IMR-90 (cell line): ENCODE data around the gene NFKB1. TPM values are rescaled to one million over a fixed set of nuclear protein-coding genes. Genes with fewer than 3 reads are reported as not detected.

Experiments
- ATAC-seq: fragments of 200-7000 bp; cut with Tn5 transposase; 2 replicates; pipeline ENCODE4 v1.9.1; 2020; ENCODE audit warnings: low read depth, mild to moderate bottlenecking, moderate library complexity
- BruUV-seq: library from RNA; stranded (reverse); fragments of 400-500 nt; replicated peaks from 2 replicates; lab custom pipeline; 2021; lab: Mats Ljungman, UMichigan
- CTCF ChIA-PET: fragments of 300-600 bp; formaldehyde crosslinking; extraction: SDS; loops from one replicate; lab custom pipeline; 2021; ENCODE audit warnings: antibody characterized with exemption; lab: Yijun Ruan, JAX
- POLR2A ChIA-PET: fragments of 300-600 bp; sonication (Branson Sonifier 250); formaldehyde crosslinking; loops from one replicate; lab custom pipeline; 2022; ENCODE audit warnings: antibody characterized with exemption; ENCODE audit not compliant: unreplicated experiment; lab: Charles Lee
- DNase-seq: peaks from one replicate; pipeline ENCODE4 v3.0.0; 2013
- H2AFZ ChIP-seq: replicated peaks from 2 replicates; pipeline ENCODE3; 2013; ENCODE audit warnings: low read length, mild to moderate bottlenecking; ENCODE audit not compliant: poor library complexity
- H2AK5ac ChIP-seq: 2 replicates; pipeline ENCODE4 v1.6.1; 2013; ENCODE audit warnings: low read depth, low read length, inconsistent platforms
- H2AK9ac ChIP-seq: replicated peaks from 2 replicates; pipeline ENCODE3; 2013; ENCODE audit warnings: mild to moderate bottlenecking, low read depth, low read length, moderate library complexity; ENCODE audit not compliant: poor library complexity
- H2BK120ac ChIP-seq: 2 replicates; pipeline ENCODE4 v1.6.1; 2013; ENCODE audit warnings: low read depth, low read length, inconsistent platforms
- H2BK15ac ChIP-seq: 3 replicates; pipeline ENCODE4 v1.6.1; 2013; ENCODE audit warnings: low read depth, low read length, inconsistent platforms
- H2BK20ac ChIP-seq: 2 replicates; pipeline ENCODE4 v1.6.1; 2013; ENCODE audit warnings: low read depth, mild to moderate bottlenecking, inconsistent platforms, low read length, moderate library complexity
- H2BK5ac ChIP-seq: 2 replicates; pipeline ENCODE4 v1.6.1; 2013; ENCODE audit warnings: mild to moderate bottlenecking, low read depth, low read length, inconsistent platforms; ENCODE audit not compliant: poor library complexity, severe bottlenecking
- H3K14ac ChIP-seq: replicated peaks from 2 replicates; pipeline ENCODE4 v1.6.1; 2013; ENCODE audit warnings: low read depth, low read length, inconsistent platforms
- H3K18ac ChIP-seq: 2 replicates; pipeline ENCODE4 v1.6.1; 2013; ENCODE audit warnings: low read depth, low read length, control low read depth
- H3K23ac ChIP-seq: 2 replicates; pipeline ENCODE4 v1.6.1; 2013; ENCODE audit warnings: low read depth, low read length, inconsistent platforms
- H3K27ac ChIP-seq: 2 replicates; pipeline ENCODE4 v1.5.1; 2013; ENCODE audit warnings: mild to moderate bottlenecking, control low read depth, low read length; ENCODE audit not compliant: insufficient read depth
- H3K27me3 ChIP-seq: 2 replicates; pipeline ENCODE4 v1.6.1; 2013; ENCODE audit warnings: low read length; ENCODE audit not compliant: control insufficient read depth, insufficient read depth
- H3K36me3 ChIP-seq: 2 replicates; pipeline ENCODE4 v1.6.1; 2013; ENCODE audit warnings: low read length, mixed read lengths; ENCODE audit not compliant: control insufficient read depth, insufficient read depth
- H3K4ac ChIP-seq: 2 replicates; pipeline ENCODE4 v1.6.1; 2013; ENCODE audit warnings: low read depth, low read length, inconsistent platforms
- H3K4me1 ChIP-seq: 2 replicates; pipeline ENCODE4 v1.6.1; 2013; ENCODE audit warnings: low read length, mixed read lengths; ENCODE audit not compliant: control insufficient read depth, insufficient read depth
- H3K4me2 ChIP-seq: 2 replicates; pipeline ENCODE4 v1.6.1; 2013; ENCODE audit warnings: low read depth, mild to moderate bottlenecking, control low read depth, low read length, moderate library complexity
- H3K4me3 ChIP-seq: 2 replicates; pipeline ENCODE4 v1.5.1; 2013; ENCODE audit warnings: low read depth, mild to moderate bottlenecking, control low read depth, low read length, moderate library complexity; ENCODE audit not compliant: insufficient read depth
- H3K56ac ChIP-seq: 2 replicates; pipeline ENCODE4 v1.6.1; 2013; ENCODE audit warnings: low read length, inconsistent platforms; ENCODE audit not compliant: insufficient read depth; ENCODE audit errors: extremely low read depth
- H3K79me1 ChIP-seq, 2 experiments: 2 replicates each; pipeline ENCODE4 v1.6.1; 2013; ENCODE audit warnings: low read length in 2 of 2, inconsistent platforms in 1 of 2, low read depth in 1 of 2
- H3K9ac ChIP-seq: 2 replicates; pipeline ENCODE4 v1.6.1; 2013; ENCODE audit warnings: low read depth, low read length, control low read depth
- H3K9me1 ChIP-seq: 2 replicates; pipeline ENCODE4 v1.6.1; 2013; ENCODE audit warnings: low read length, inconsistent platforms; ENCODE audit not compliant: insufficient read depth
- H3K9me3 ChIP-seq: 2 replicates; pipeline ENCODE4 v1.6.1; 2013; ENCODE audit warnings: low read length; ENCODE audit not compliant: control insufficient read depth, insufficient read depth
- H4K20me1 ChIP-seq: 2 replicates; pipeline ENCODE4 v1.6.1; 2013; ENCODE audit warnings: low read length, inconsistent platforms; ENCODE audit not compliant: insufficient read depth
- H4K5ac ChIP-seq: 2 replicates; pipeline ENCODE4 v1.6.1; 2013; ENCODE audit warnings: mild to moderate bottlenecking, low read depth, low read length, control low read depth
- H4K8ac ChIP-seq, 2 experiments: 2 replicates each; pipeline ENCODE4 v1.6.1; 2013; ENCODE audit warnings: low read depth in 2 of 2, low read length in 2 of 2, control low read depth in 1 of 2, inconsistent platforms in 1 of 2
- H4K91ac ChIP-seq: 2 replicates; pipeline ENCODE4 v1.6.1; 2013; ENCODE audit warnings: low read depth, low read length, inconsistent platforms; ENCODE audit not compliant: insufficient read depth
- RFX5 ChIP-seq: IDR thresholded peaks from 2 replicates; pipeline ENCODE4 v1.8.0; 2012; ENCODE audit warnings: low read depth, mild to moderate bottlenecking, low read length, moderate library complexity
- WGBS, 2 experiments: methylation state at CpG; one replicate each; pipeline versions ENCODE4 v1.1.5 to v1.1.7; 2013; ENCODE audit warnings: missing lambda C conversion rate in 2 of 2; ENCODE audit not compliant: insufficient read length in 1 of 2; ENCODE audit errors: extremely low coverage in 2 of 2; 5-methylcytosine and 5-hydroxymethylcytosine counted together
- dilution Hi-C: fragments of 300-500 bp; cut with HindIII; formaldehyde crosslinking; loops from one replicate; pipeline ENCODE4 v1.14.3; 2018; ENCODE audit warnings: low sequenced_read_pairs; ENCODE audit not compliant: unreplicated experiment
- in situ Hi-C: fragments of 300-500 bp; cut with MboI; formaldehyde crosslinking; loops from 3 replicates; pipeline ENCODE4 v1.14.3; 2019; ENCODE audit warnings: low sequenced_read_pairs, inconsistent platforms, mixed read lengths
- intact Hi-C: fragments of 100-400 bp; cut with micrococcal nuclease; formaldehyde crosslinking; loops from 2 replicates; pipeline ENCODE4 v1.10.0; 2022
- polyA plus RNA-seq, 3 experiments: library from polyadenylated mRNA; depleted of rRNA; stranded (reverse); fragments of >200 nt; gene quantifications; 2 replicates each; pipeline ENCODE4 v1.2.3, GENCODE V29; 2012; ENCODE audit warnings: low replicate concordance in 1 of 3
- total RNA-seq: library from RNA; depleted of rRNA; stranded (reverse); fragments of >200 nt; gene quantifications from 2 replicates; pipeline ENCODE4 v1.2.3, GENCODE V29; 2012

Gene NFKB1
- total and polyA plus RNA-seq, 2 of the 4 experiments (the other 2 are of a cell fraction): 19.8 to 24.6 TPM

DNA sequence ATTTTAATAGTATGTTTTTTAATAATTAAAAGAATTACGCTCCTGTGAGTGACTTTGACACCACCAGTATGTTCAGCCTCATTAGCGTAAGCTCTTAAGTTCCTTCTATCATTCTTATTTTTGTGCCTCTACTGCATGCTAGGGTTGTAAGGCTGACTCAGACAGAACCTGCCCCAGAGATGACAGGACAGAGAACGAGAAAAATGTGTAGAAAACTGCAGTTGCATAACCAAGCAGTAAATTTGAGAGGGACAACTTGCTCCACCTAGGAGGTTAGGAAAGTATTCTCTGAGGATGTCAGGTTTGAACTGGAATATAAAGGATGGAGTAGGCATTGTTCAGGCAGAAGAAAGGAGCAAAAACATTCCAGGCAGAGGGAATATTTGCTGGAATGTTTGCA is 98.7 kb downstream of the NFKB1 start:
- H3K9me1 ChIP-seq: peaks cover 8% of the 10 kb centered on the region
- in situ Hi-C loops (loop anchor here (10.0 kb wide), 1 partner anchor 155 kb away; no protein-coding TSS in a partner anchor), dilution Hi-C loops (loop anchor here (25.0 kb wide), 1 partner anchor 412 kb away; the partner anchor contains the start of gene SLC9B1), intact Hi-C loops (loop anchor here (10.0 kb wide), 1 partner anchor 95 kb away; the partner anchor contains the start of gene NFKB1)
- no peak overlapping the region for H3K9ac ChIP-seq
- no peak overlapping the region for H3K56ac ChIP-seq
- H2AFZ ChIP-seq: no peak overlapping the region
- BruUV-seq: no TSS peak
- no peak for TF ChIP-seq RFX5
- no peak overlapping the region for H2BK5ac ChIP-seq
- no peak overlapping the region for H3K4me3 ChIP-seq
- no peak overlapping the region for H2BK15ac ChIP-seq
- H3K79me1 ChIP-seq: peaks cover 0 to 3% of the 10 kb centered on the region in 2 experiments; a peak in 2 of 4 replicates
- H4K20me1 ChIP-seq: no peaks in the 10 kb centered on the region
- no peak for DNase-seq
- no peak overlapping the region for H4K5ac ChIP-seq
- CTCF ChIA-PET: no interaction called here
- no peak overlapping the region for H2BK120ac ChIP-seq
- H3K9me3 ChIP-seq: no peaks in the 10 kb centered on the region
- H3K23ac ChIP-seq: no peak overlapping the region
- peaks cover 22% of the 10 kb centered on the region for H3K36me3 ChIP-seq
- no peak overlapping the region for H2BK20ac ChIP-seq
- no peak overlapping the region for H3K14ac ChIP-seq
- ATAC-seq: no peak
- WGBS, 2 experiments: 100% methylated on average over 1 of the region's 3 CpGs
- no peak overlapping the region for H2AK5ac ChIP-seq
- no peak overlapping the region for H3K4me2 ChIP-seq
- no peaks in the 10 kb centered on the region for H3K27me3 ChIP-seq
- H3K18ac ChIP-seq: no peak overlapping the region
- no peak overlapping the region for H4K8ac ChIP-seq
- no peak overlapping the region for H3K27ac ChIP-seq
- POLR2A ChIA-PET: no interaction called here
- H3K4ac ChIP-seq: no peak overlapping the region
- no peak overlapping the region for H4K91ac ChIP-seq
- H3K4me1 ChIP-seq: peaks cover 11% of the 10 kb centered on the region
- H2AK9ac ChIP-seq: no peak overlapping the region
